Stomach (tissue), 4 donors: ENCODE data around the gene PLCB4.

Source experiments
- EP300 ChIP-seq: sonication (generic); formaldehyde crosslinking; IDR thresholded peaks from one replicate; pipeline ENCODE4 v1.6.1; 2017; ENCODE audit warnings: antibody characterized with exemption
- POLR2A ChIP-seq, 4 donors: fragments of 450-650 bp; IDR thresholded peaks; one replicate each; pipeline ENCODE4 v1.6.1; 2016; ENCODE audit warnings: antibody characterized with exemption in 4 of 4, control low read depth in 2 of 4, mild to moderate bottlenecking in 1 of 4, moderate library complexity in 1 of 4
- POLR2AphosphoS5 ChIP-seq, 3 donors: sonication (generic); formaldehyde crosslinking; IDR thresholded peaks; one replicate each; pipeline ENCODE4 v1.6.1; 2016; ENCODE audit warnings: antibody characterized with exemption in 3 of 3
- TF ChIP-seq, protein P1 (sequence below), 7 experiments: fragments of 450-650 bp in 4 of 7; fragments of 200-600 bp in 3 of 7; sonication (generic) in 3 of 7; IDR thresholded peaks; one replicate each; pipeline ENCODE4 v1.5.1; 2016 to 2019; ENCODE audit warnings: antibody characterized with exemption in 7 of 7, control low read depth in 2 of 7, mild to moderate bottlenecking in 1 of 7

DNA sequence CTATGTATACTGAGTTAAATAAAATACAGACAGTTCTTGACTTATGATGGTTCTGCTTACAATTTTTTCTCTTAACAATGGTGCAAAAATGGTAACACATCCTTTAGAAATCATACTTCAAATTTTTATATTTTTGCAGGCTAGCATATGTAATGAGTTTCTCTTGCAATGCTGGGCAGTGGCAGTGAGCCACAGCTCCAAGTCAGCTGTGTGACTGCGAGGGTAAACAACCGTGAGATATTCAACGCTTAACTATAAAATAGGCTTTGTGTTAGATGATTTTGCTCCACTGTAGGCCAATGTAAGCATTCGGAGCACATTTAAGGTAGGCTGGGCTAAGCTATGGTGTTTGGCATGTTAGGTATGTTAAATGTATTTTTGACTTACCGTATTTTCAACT, 136.1 kb downstream of the PLCB4 start:
- TF ChIP-seq, protein P1, sequence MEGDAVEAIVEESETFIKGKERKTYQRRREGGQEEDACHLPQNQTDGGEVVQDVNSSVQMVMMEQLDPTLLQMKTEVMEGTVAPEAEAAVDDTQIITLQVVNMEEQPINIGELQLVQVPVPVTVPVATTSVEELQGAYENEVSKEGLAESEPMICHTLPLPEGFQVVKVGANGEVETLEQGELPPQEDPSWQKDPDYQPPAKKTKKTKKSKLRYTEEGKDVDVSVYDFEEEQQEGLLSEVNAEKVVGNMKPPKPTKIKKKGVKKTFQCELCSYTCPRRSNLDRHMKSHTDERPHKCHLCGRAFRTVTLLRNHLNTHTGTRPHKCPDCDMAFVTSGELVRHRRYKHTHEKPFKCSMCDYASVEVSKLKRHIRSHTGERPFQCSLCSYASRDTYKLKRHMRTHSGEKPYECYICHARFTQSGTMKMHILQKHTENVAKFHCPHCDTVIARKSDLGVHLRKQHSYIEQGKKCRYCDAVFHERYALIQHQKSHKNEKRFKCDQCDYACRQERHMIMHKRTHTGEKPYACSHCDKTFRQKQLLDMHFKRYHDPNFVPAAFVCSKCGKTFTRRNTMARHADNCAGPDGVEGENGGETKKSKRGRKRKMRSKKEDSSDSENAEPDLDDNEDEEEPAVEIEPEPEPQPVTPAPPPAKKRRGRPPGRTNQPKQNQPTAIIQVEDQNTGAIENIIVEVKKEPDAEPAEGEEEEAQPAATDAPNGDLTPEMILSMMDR (IDR thresholded peaks at IDR 0.05) = no peak
- TF ChIP-seq POLR2A (IDR thresholded peaks at IDR 0.05) (no peak), POLR2AphosphoS5 (IDR thresholded peaks at IDR 0.05) (no peak), EP300 (no peak)
